Type B pancreatic cell (in vitro differentiated cells): ENCODE data around the gene AGBL3. TPM values are rescaled to one million over a fixed set of nuclear protein-coding genes. Genes with fewer than 3 reads are reported as not detected.

ENCODE experiments used
- DNase-seq: peaks from one replicate; pipeline ENCODE4 v3.0.0; 2021; ENCODE audit warnings: mixed read lengths; ENCODE audit not compliant: unreplicated experiment; ENCODE audit errors: extremely low spot score
- H3K27ac Mint-ChIP-seq: 2 replicates; pipeline ENCODE4 v1.8.0; 2021; ENCODE audit warnings: mild to moderate bottlenecking, mixed read lengths
- H3K27me3 Mint-ChIP-seq: 2 replicates; pipeline ENCODE4 v1.8.0; 2021; ENCODE audit warnings: mixed read lengths
- H3K36me3 Mint-ChIP-seq: 2 replicates; pipeline ENCODE4 v1.8.0; 2021; ENCODE audit warnings: mixed read lengths
- H3K4me1 Mint-ChIP-seq: one replicate; pipeline ENCODE4 v1.8.0; 2021; ENCODE audit warnings: mixed read lengths; ENCODE audit not compliant: unreplicated experiment
- H3K4me3 Mint-ChIP-seq: 2 replicates; pipeline ENCODE4 v1.8.0; 2021; ENCODE audit warnings: mild to moderate bottlenecking, mixed read lengths
- H3K9me3 Mint-ChIP-seq: 2 replicates; pipeline ENCODE4 v1.8.0; 2021; ENCODE audit warnings: mixed read lengths
- CTCF ChIP-seq: fragments of 200-600 bp; sonication (generic); conservative IDR thresholded peaks from 2 replicates; pipeline ENCODE4 v1.5.0; 2021; ENCODE audit warnings: antibody characterized with exemption, mild to moderate bottlenecking
- total RNA-seq: library from RNA; stranded (reverse); gene quantifications from 2 replicates; pipeline ENCODE4 v1.2.1, GENCODE V29; 2021; ENCODE audit warnings: low replicate concordance

The AGBL3 gene
- total RNA-seq, 1 donor from 2014 or later = 3.2 TPM

- Mint-ChIP-seq H3K27ac (no peak overlapping the region), H3K9me3 (no peaks in the 10 kb centered on the region), H3K36me3 (no peaks in the 10 kb centered on the region), H3K4me1 (no peaks in the 10 kb centered on the region), H3K4me3 (no peak overlapping the region), H3K27me3 (peaks cover 4% of the 10 kb centered on the region)
- no peak for DNase-seq
- no peak for TF ChIP-seq CTCF
Observed at GRCh38 chr7:135128931-135129330, 142.6 kb downstream of the AGBL3 start.

- Mint-ChIP-seq H3K27me3 (peaks cover 2% of the 10 kb centered on the region), H3K27ac (no peak overlapping the region), H3K36me3 (no peaks in the 10 kb centered on the region), H3K4me1 (no peaks in the 10 kb centered on the region), H3K9me3 (no peaks in the 10 kb centered on the region), H3K4me3 (no peak overlapping the region)
- no peak for DNase-seq
- TF ChIP-seq CTCF = peak; percentile 38
Observed at GRCh38 chr7:135129579-135129978, 143.3 kb downstream of the AGBL3 start.

- TF ChIP-seq CTCF = no peak
- Mint-ChIP-seq H3K27ac (no peak overlapping the region), H3K9me3 (peaks cover 12% of the 10 kb centered on the region), H3K27me3 (no peaks in the 10 kb centered on the region), H3K36me3 (no peaks in the 10 kb centered on the region), H3K4me1 (peaks cover 5% of the 10 kb centered on the region), H3K4me3 (no peak overlapping the region)
- no peak for DNase-seq
Observed at GRCh38 chr7:135143885-135144668, 157.8 kb downstream of the AGBL3 start.

- Mint-ChIP-seq H3K36me3 (no peaks in the 10 kb centered on the region), H3K9me3 (no peaks in the 10 kb centered on the region), H3K4me3 (peak overlapping the region; percentile 61), H3K27me3 (no peaks in the 10 kb centered on the region), H3K27ac (peak overlapping the region; percentile 70), H3K4me1 (peaks cover 5% of the 10 kb centered on the region)
- no peak for TF ChIP-seq CTCF
- DNase-seq = no peak
Observed at GRCh38 chr7:135147341-135147898, 161.1 kb downstream of the AGBL3 start.

GRCh38 chr7:135147899-135148721 is 161.8 kb downstream of the AGBL3 start, which contains the start of gene TMEM140:
TSS of gene TMEM140 (plus strand) at chr7:135148072. CDS start at chr7:135164442, 16,370 bp downstream.
- no peak for DNase-seq
- TF ChIP-seq CTCF = no peak
- Mint-ChIP-seq H3K4me3 (peak within 1 kb of the TSS; percentile 61), H3K36me3 (no peaks in the 10 kb centered on the region), H3K27ac (peak within 1 kb of the TSS; percentile 70), H3K4me1 (peaks cover 5% of the 10 kb centered on the region), H3K9me3 (no peaks in the 10 kb centered on the region), H3K27me3 (no peaks in the 10 kb centered on the region)
